WTC11 (cell line): ENCODE measurements around the gene BEGAIN. TPM values are rescaled to one million over a fixed set of nuclear protein-coding genes. Genes with fewer than 3 reads are reported as not detected.

ENCODE experiments used
- ATAC-seq: fragments of 200-7000 bp; cut with Tn5 transposase; 2 replicates; pipeline ENCODE4 v1.10.0; 2021; ENCODE audit warnings: mild to moderate bottlenecking, moderate library complexity
- CTCF ChIA-PET: fragments of 300-600 bp; sonication (Branson Sonifier 250); formaldehyde crosslinking; loops from one replicate; lab custom pipeline; 2021; ENCODE audit warnings: antibody characterized with exemption; lab: Charles Lee
- POLR2A ChIA-PET: fragments of 350-600 bp; sonication (Branson Sonifier 250); formaldehyde crosslinking; loops from one replicate; lab custom pipeline; 2021; ENCODE audit warnings: antibody characterized with exemption; lab: Charles Lee
- DNase-seq: peaks from one replicate; pipeline ENCODE4 v3.0.0; 2021; ENCODE audit warnings: low spot score
- H3K27ac Mint-ChIP-seq: 2 replicates; pipeline ENCODE4 v1.8.0; 2021; ENCODE audit warnings: mixed read lengths
- H3K27me3 Mint-ChIP-seq: 2 replicates; pipeline ENCODE4 v1.8.0; 2021; ENCODE audit warnings: low read depth, mild to moderate bottlenecking, moderate library complexity, mixed read lengths
- H3K36me3 Mint-ChIP-seq: 2 replicates; pipeline ENCODE4 v1.8.0; 2021; ENCODE audit warnings: mixed read lengths
- H3K4me1 Mint-ChIP-seq: 2 replicates; pipeline ENCODE4 v1.8.0; 2022; ENCODE audit warnings: mixed read lengths
- H3K4me3 Mint-ChIP-seq: 2 replicates; pipeline ENCODE4 v1.8.0; 2021; ENCODE audit warnings: mild to moderate bottlenecking, moderate library complexity, mixed read lengths
- H3K9me3 Mint-ChIP-seq: 2 replicates; pipeline ENCODE4 v1.8.0; 2021; ENCODE audit warnings: mixed read lengths
- JAZF1 ChIP-seq: fragments of 250-450 bp; sonication (Bioruptor Pico); IDR thresholded peaks from 2 replicates; pipeline ENCODE4 v1.9.0; 2021; ENCODE audit warnings: moderate library complexity, mild to moderate bottlenecking, inconsistent platforms
- NFYB ChIP-seq: sonication (generic); formaldehyde crosslinking; conservative IDR thresholded peaks from 2 replicates; pipeline ENCODE4 v1.8.0; 2022; ENCODE audit warnings: low read depth, missing genetic modification reagents
- RORB ChIP-seq: fragments of 250-450 bp; sonication (Bioruptor Pico); IDR thresholded peaks from 2 replicates; pipeline ENCODE4 v1.9.0; 2021; ENCODE audit warnings: mild to moderate bottlenecking
- SMAD4 ChIP-seq: sonication (generic); formaldehyde crosslinking; IDR thresholded peaks from 2 replicates; pipeline ENCODE4 v1.8.0; 2022; ENCODE audit warnings: mild to moderate bottlenecking, missing genetic modification reagents
- TEAD1 ChIP-seq: sonication (generic); formaldehyde crosslinking; IDR thresholded peaks from 2 replicates; pipeline ENCODE4 v1.8.0; 2022; ENCODE audit warnings: mild to moderate bottlenecking, missing genetic modification reagents
- ZNF138 ChIP-seq: sonication (generic); formaldehyde crosslinking; conservative IDR thresholded peaks from 2 replicates; pipeline ENCODE4 v1.8.1; 2022; ENCODE audit warnings: mild to moderate bottlenecking, moderate library complexity, missing genetic modification reagents
- ZNF317 ChIP-seq: sonication (generic); formaldehyde crosslinking; IDR thresholded peaks from 2 replicates; pipeline ENCODE4 v1.8.1; 2023; ENCODE audit warnings: low read depth, mild to moderate bottlenecking, moderate library complexity, missing genetic modification reagents, borderline replicate concordance
- ZNF671 ChIP-seq: fragments of 250-450 bp; sonication (Bioruptor Pico); IDR thresholded peaks from 2 replicates; pipeline ENCODE4 v1.8.0; 2021; ENCODE audit warnings: mild to moderate bottlenecking
- total RNA-seq: library from RNA; stranded (reverse); gene quantifications from 3 replicates; pipeline ENCODE4 v1.2.3, GENCODE V29; 2021
- TF ChIP-seq, protein P1 (sequence below): sonication (generic); formaldehyde crosslinking; IDR thresholded peaks from 2 replicates; pipeline ENCODE4 v1.8.0; 2022; ENCODE audit warnings: missing genetic modification reagents
- TF ChIP-seq, protein P2 (sequence below): sonication (generic); formaldehyde crosslinking; IDR thresholded peaks from 2 replicates; pipeline ENCODE4 v1.8.0; 2022; ENCODE audit warnings: mild to moderate bottlenecking, missing genetic modification reagents
- TF ChIP-seq, protein P3 (sequence below): fragments of 250-450 bp; sonication (Bioruptor Pico); conservative IDR thresholded peaks from 2 replicates; pipeline ENCODE4 v1.9.0; 2021; ENCODE audit warnings: mild to moderate bottlenecking
- TF ChIP-seq, protein P4 (sequence below): fragments of 250-450 bp; sonication (Bioruptor Pico); IDR thresholded peaks from 2 replicates; pipeline ENCODE4 v1.9.0; 2021; ENCODE audit warnings: mild to moderate bottlenecking, borderline replicate concordance

Gene BEGAIN
- total RNA-seq, 1 experiment from 2014 or later, result 1.3 TPM

DNA sequence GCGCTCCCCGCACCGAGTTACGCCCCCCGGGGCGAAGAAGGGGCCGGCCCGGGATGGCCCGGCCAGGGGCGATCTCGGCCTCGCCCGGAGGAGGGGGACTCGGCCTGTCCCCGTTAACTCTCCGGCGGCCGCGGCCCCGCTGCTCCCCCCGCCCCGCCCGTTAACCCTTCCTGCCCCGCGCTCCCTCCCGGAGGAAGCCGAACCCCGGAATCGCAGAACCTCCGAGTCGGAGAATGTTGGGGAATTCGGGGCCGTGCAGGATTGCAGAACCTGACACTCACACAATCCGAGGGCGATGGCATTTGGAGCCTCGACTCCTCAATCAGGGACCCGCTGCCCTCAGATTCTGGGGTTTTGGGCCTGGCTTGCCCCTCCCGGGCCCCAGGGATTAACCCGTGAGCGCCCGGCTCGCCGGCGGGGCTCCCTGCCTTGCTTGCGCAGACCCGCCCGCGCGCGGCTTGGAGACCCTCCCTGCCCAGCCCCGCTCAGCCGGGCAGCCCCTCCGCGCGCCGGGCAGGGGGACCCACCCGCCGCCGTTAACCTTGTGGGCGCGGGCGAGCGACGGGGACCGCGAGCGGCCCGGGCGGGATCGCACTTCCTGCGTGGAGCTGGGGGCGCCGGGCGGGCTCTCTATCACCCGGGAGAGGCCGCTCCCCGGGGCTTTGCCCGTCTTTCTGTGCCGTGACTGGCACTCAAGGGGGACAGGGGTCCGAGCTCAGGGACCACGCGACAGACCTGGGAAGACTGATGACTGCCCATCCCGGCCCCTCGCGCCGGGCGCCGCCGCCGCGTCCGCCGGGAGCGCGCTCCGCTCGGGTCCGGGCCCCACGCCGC is 18.8 kb downstream of the BEGAIN start:
- peaks cover 20% of the 10 kb centered on the region for H3K4me1 Mint-ChIP-seq
- ATAC-seq (0 out of 2 replicates have a peak, but pooled peaks have one; percentile 3), DNase-seq (peak; percentile 35)
- H3K36me3 Mint-ChIP-seq, result no peaks in the 10 kb centered on the region
- POLR2A ChIA-PET, result no interaction called here
- peaks cover 55% of the 10 kb centered on the region for H3K27me3 Mint-ChIP-seq
- H3K9me3 Mint-ChIP-seq, result no peaks in the 10 kb centered on the region
- H3K4me3 Mint-ChIP-seq, result peak overlapping the region; percentile 41
- TF ChIP-seq, protein P1, sequence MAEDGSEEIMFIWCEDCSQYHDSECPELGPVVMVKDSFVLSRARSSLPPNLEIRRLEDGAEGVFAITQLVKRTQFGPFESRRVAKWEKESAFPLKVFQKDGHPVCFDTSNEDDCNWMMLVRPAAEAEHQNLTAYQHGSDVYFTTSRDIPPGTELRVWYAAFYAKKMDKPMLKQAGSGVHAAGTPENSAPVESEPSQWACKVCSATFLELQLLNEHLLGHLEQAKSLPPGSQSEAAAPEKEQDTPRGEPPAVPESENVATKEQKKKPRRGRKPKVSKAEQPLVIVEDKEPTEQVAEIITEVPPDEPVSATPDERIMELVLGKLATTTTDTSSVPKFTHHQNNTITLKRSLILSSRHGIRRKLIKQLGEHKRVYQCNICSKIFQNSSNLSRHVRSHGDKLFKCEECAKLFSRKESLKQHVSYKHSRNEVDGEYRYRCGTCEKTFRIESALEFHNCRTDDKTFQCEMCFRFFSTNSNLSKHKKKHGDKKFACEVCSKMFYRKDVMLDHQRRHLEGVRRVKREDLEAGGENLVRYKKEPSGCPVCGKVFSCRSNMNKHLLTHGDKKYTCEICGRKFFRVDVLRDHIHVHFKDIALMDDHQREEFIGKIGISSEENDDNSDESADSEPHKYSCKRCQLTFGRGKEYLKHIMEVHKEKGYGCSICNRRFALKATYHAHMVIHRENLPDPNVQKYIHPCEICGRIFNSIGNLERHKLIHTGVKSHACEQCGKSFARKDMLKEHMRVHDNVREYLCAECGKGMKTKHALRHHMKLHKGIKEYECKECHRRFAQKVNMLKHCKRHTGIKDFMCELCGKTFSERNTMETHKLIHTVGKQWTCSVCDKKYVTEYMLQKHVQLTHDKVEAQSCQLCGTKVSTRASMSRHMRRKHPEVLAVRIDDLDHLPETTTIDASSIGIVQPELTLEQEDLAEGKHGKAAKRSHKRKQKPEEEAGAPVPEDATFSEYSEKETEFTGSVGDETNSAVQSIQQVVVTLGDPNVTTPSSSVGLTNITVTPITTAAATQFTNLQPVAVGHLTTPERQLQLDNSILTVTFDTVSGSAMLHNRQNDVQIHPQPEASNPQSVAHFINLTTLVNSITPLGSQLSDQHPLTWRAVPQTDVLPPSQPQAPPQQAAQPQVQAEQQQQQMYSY (CRISPR knock-in tag), result no peak
- no peak for TF ChIP-seq ZNF317 (CRISPR knock-in tag)
- TF ChIP-seq RORB (CRISPR knock-in tag), result no peak
- TF ChIP-seq ZNF138 (CRISPR knock-in tag), result no peak
- no peak for TF ChIP-seq JAZF1 (CRISPR knock-in tag)
- TF ChIP-seq ZNF671 (CRISPR knock-in tag), result no peak
- TF ChIP-seq, protein P2, sequence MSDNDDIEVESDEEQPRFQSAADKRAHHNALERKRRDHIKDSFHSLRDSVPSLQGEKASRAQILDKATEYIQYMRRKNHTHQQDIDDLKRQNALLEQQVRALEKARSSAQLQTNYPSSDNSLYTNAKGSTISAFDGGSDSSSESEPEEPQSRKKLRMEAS (CRISPR knock-in tag), result no peak
- no peak for TF ChIP-seq SMAD4
- TF ChIP-seq, protein P3, sequence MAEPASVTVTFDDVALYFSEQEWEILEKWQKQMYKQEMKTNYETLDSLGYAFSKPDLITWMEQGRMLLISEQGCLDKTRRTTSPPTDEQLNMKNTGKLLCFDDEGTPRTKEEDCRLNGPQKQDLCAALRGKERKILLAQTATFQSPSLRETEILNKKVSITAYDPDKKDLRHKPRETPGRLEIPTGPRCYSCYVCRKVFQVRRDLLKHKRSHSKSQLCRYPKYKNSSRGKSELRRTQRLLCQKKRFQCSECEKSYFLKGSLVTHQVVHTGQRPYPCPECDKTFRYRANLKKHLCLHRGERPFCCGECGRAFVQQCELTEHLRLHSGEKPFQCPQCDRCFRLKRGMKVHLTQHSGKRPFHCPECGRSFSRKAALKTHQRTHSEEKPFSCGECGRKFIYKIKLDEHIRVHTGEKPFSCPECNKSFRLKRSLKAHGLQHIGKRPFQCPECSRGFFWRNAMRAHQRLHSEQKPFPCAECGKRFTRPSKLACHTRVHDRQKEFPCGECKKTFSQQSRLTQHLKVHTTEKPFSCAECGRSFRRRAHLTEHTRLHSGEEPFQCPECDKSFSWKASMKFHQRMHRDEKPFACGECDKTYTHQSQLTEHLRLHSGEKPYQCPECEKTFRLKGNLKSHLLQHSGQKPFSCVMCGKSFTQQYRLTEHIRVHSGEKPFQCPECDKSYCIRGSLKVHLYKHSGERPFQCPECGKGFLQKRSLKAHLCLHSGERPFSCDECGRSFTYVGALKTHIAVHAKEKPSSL (CRISPR knock-in tag), result no peak
- CTCF ChIA-PET, result interaction anchor here (1.5 to 2.1 kb wide), 2 partner anchors 20 to 28 kb away, joined by 3 to 10 read pairs; no protein-coding TSS in a partner anchor
- no peak overlapping the region for H3K27ac Mint-ChIP-seq

DNA sequence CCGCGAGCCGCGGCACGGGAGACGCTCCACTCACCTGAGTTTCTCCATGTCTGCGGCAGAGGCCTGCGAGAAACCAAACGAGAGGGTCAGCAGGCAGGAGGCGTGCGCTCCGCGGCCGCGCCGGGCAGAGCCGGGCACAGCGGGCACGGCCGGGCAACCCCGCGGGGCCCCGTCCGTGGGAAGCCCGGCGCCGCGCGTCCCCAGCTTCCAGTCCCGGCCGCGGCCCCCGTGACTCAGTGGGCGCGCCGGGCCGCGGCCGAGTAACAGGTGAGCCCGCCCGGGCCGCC is 19.4 kb downstream of the BEGAIN start:
- TF ChIP-seq TEAD1 (CRISPR knock-in tag) (no peak), NFYB (CRISPR knock-in tag) (no peak)
- TF ChIP-seq, protein P2 (CRISPR knock-in tag), result no peak
- TF ChIP-seq, protein P4, sequence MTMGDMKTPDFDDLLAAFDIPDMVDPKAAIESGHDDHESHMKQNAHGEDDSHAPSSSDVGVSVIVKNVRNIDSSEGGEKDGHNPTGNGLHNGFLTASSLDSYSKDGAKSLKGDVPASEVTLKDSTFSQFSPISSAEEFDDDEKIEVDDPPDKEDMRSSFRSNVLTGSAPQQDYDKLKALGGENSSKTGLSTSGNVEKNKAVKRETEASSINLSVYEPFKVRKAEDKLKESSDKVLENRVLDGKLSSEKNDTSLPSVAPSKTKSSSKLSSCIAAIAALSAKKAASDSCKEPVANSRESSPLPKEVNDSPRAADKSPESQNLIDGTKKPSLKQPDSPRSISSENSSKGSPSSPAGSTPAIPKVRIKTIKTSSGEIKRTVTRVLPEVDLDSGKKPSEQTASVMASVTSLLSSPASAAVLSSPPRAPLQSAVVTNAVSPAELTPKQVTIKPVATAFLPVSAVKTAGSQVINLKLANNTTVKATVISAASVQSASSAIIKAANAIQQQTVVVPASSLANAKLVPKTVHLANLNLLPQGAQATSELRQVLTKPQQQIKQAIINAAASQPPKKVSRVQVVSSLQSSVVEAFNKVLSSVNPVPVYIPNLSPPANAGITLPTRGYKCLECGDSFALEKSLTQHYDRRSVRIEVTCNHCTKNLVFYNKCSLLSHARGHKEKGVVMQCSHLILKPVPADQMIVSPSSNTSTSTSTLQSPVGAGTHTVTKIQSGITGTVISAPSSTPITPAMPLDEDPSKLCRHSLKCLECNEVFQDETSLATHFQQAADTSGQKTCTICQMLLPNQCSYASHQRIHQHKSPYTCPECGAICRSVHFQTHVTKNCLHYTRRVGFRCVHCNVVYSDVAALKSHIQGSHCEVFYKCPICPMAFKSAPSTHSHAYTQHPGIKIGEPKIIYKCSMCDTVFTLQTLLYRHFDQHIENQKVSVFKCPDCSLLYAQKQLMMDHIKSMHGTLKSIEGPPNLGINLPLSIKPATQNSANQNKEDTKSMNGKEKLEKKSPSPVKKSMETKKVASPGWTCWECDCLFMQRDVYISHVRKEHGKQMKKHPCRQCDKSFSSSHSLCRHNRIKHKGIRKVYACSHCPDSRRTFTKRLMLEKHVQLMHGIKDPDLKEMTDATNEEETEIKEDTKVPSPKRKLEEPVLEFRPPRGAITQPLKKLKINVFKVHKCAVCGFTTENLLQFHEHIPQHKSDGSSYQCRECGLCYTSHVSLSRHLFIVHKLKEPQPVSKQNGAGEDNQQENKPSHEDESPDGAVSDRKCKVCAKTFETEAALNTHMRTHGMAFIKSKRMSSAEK (CRISPR knock-in tag), result no peak
- no peaks in the 10 kb centered on the region for H3K9me3 Mint-ChIP-seq
- no peak overlapping the region for H3K27ac Mint-ChIP-seq
- H3K27me3 Mint-ChIP-seq, result peaks cover 55% of the 10 kb centered on the region
- no peak overlapping the region for H3K4me3 Mint-ChIP-seq
- ChIA-PET POLR2A (no interaction called here), CTCF (interaction anchor here (0.6 to 1.2 kb wide), 3 partner anchors 11 to 78 kb away, joined by 3 to 4 read pairs (median 4); no protein-coding TSS in a partner anchor)
- no peak for ATAC-seq
- no peak for DNase-seq
- H3K36me3 Mint-ChIP-seq, result no peaks in the 10 kb centered on the region
- H3K4me1 Mint-ChIP-seq, result peaks cover 16% of the 10 kb centered on the region
